ENCODE results near the gene FH. TPM values are rescaled to one million over a fixed set of nuclear protein-coding genes. Genes with fewer than 3 reads are reported as not detected.

FH gene
- total and polyA plus RNA-seq, 2 donors (not counting 3 experiments of a cell fraction or from before 2014, with no cell fraction given), result 41.9 to 96.6 TPM

- H3K79me2 ChIP-seq (ENCODE audit: control insufficient read depth, insufficient read depth, low read length), result no peaks in the 10 kb centered on the region
- H3K4me1 ChIP-seq (ENCODE audit: control insufficient read depth, extremely low read depth, insufficient read depth, low read length), result no peaks in the 10 kb centered on the region
- CTCF ChIA-PET, result no interaction called here
- H3K27ac ChIP-seq (ENCODE audit: insufficient read depth, low read depth, low read length), result no peak overlapping the region
- no peaks in the 10 kb centered on the region for H3K27me3 ChIP-seq (ENCODE audit: control insufficient read depth in 2 of 2, insufficient read depth in 2 of 2, low read length in 2 of 2)
- H4K20me1 ChIP-seq (replicated peaks; ENCODE audit: control insufficient read depth, extremely low read depth, insufficient read depth, low read length), result no peaks in the 10 kb centered on the region
- H3K4me2 ChIP-seq (ENCODE audit: insufficient read depth, low read length), result no peak overlapping the region
- BruUV-seq (replicated peaks), result no TSS peak
- intact Hi-C loops (cut with micrococcal nuclease) (no loop called here), dilution Hi-C loops (cut with MboI; ENCODE audit: extremely low pct_ligation_motif_present, low sequenced_read_pairs) (no loop called here)
- no peak for FAIRE-seq
- H3K4me3 ChIP-seq (replicated peaks in 1 of 3; ENCODE audit: insufficient read depth in 1 of 3, low read depth in 1 of 3, low read length in 3 of 3), result no peak overlapping the region
- H3K9ac ChIP-seq (replicated peaks; ENCODE audit: extremely low read depth, insufficient read depth, low read length), result no peak overlapping the region
- H2AFZ ChIP-seq (ENCODE audit: low read depth, low read length), result no peak overlapping the region
- no peaks in the 10 kb centered on the region for H3K9me3 ChIP-seq (replicated peaks; ENCODE audit: control insufficient read depth, insufficient read depth, low read length)
- TF ChIP-seq MYC (IDR thresholded peaks at IDR 0.05; ENCODE audit: low read depth, low read length), result no peak
- TF ChIP-seq CTCF (IDR thresholded peaks at IDR 0.05; ENCODE audit: extremely low read depth in 1 of 2, insufficient read depth in 1 of 2, low read depth in 1 of 2, low read length in 2 of 2), result no peak
- no peak for TF ChIP-seq GATA2 (IDR thresholded peaks at IDR 0.05; ENCODE audit: insufficient read depth, insufficient read length, low read depth, low read length)
- TF ChIP-seq JUN (IDR thresholded peaks at IDR 0.05; ENCODE audit: borderline replicate concordance, insufficient read depth, insufficient read length, low read depth), result no peak
- TF ChIP-seq FOS (IDR thresholded peaks at IDR 0.05; ENCODE audit: borderline replicate concordance, insufficient read depth, low read length), result no peak
- TF ChIP-seq POLR2AphosphoS5 (IDR thresholded peaks at IDR 0.05; ENCODE audit: insufficient read depth, low read depth, low read length), result no peak
- TF ChIP-seq POLR2A (IDR thresholded peaks at IDR 0.05; ENCODE audit: low read depth, low read length), result no peak
- no peak for TF ChIP-seq MAX (IDR thresholded peaks at IDR 0.05; ENCODE audit: insufficient read depth, insufficient read length)
- TF ChIP-seq EZH2 (IDR thresholded peaks at IDR 0.05; ENCODE audit: borderline replicate concordance, low read depth, low read length, severe bottlenecking), result no peak
- no peaks in the 10 kb centered on the region for H3K36me3 ChIP-seq (ENCODE audit: control insufficient read depth in 2 of 2, extremely low read depth in 1 of 2, insufficient read depth in 2 of 2, low read length in 2 of 2)
- DNase-seq (ENCODE audit: low read depth, low spot score), result no peak
- no peaks in the 10 kb centered on the region for H3K9me1 ChIP-seq (replicated peaks; ENCODE audit: control insufficient read depth, extremely low read depth, insufficient read depth, low read length)
- POLR2A ChIA-PET, result no interaction called here
Measured at GRCh38 chr1:241451956-241452355, 67.6 kb downstream of the FH start.

Other genes starting within 250 kb of the FH start
- gene RGS7, start 162.6 kb downstream of the FH start, total RNA-seq, result 0.44 and 1.2 TPM in 2 replicates
- gene RGS7, start 162.6 kb downstream of the FH start, polyA plus RNA-seq, result 0.33 and 0.43 TPM in 2 replicates
- gene KMO, start 12.6 kb upstream of the FH start, total RNA-seq, result not detected in 2 replicates
- not detected in 2 replicates for gene KMO, start 12.6 kb upstream of the FH start, polyA plus RNA-seq
- gene CHML, start 120.6 kb upstream of the FH start, total RNA-seq, result 22.3 and 23.6 TPM in 2 replicates
- gene CHML, start 120.6 kb upstream of the FH start, polyA plus RNA-seq, result 3.3 and 4.1 TPM in 2 replicates
- 22.0 and 23.9 TPM in 2 replicates for gene OPN3, start 120.6 kb upstream of the FH start, total RNA-seq
- gene OPN3, start 120.6 kb upstream of the FH start, polyA plus RNA-seq, result 16.1 and 17.0 TPM in 2 replicates
- not detected in 2 replicates for gene WDR64, start 132.5 kb upstream of the FH start, total RNA-seq
- not detected in 2 replicates for gene WDR64, start 132.5 kb upstream of the FH start, polyA plus RNA-seq